Measurements from ENCODE around the gene DMRTC1.
"Not testable (repeated sequence)": the region's sequence is repeated elsewhere in the genome, so short reads cannot be mapped to it uniquely, and the experiment has no call there.

The DMRTC1 gene, protein sequence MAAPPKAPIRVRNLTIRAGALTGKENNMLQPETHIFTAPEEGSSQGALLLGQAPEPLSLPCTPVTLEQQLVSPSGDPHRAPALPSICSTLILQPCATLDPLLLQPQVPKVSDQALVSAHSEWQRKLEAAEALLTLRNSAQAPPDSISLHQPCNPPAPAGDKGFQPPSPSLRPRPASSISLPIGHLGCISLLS

DNA sequence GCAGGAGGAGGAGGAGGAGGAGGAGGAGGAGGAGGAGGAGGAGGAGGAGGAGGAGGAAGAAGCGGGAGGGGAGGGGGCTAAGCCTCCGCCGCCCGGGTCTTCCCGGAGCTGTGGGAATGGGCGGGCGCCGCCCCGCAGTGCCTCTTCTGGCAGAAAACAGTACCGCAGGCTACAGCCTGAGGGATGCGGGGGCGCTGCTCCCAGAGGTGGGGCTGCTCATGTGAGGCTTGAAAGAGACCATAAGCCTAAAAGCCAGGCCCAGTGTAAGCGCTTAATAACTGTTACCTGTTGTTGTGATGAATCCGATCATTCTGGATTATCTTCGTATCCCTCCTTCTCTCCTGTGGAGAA lies at the start of gene DMRTC1:
TSS of gene DMRTC1 (minus strand) at position 19 of the 351 bp plus-strand sequence. CDS start 68,143 bp downstream, outside the sequence.
- DNase-seq (ENCODE audit: low read depth in 2 of 2, low spot score in 1 of 2): not testable (repeated sequence)

DNA sequence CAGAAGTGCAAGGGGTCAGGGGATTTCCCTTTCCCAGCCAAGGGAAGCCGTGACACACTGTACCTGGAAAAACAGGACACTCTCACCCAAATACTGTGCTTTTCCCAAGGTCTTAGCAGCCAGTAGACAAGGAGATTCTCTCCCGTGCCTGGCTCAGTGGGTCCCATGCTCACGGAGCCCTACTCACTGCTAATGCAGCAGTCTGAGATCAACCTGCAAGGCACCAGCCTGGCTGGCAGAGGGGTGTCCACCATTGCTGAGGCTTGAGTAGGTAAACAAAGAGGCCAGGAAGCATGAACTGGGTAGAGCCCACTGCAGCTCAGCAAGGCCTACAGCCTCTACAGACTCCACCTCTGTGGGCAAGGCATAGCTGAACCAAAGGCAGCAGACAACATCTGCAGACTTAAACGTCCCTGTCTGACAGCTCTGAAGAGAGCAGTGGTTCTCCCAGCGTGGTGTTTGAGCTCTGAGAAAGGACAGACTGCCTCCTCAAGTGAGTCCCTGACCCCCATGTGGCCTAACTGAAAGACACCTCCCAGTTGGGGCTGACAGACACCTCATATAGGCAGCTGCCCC lies 37.3 kb upstream of the DMRTC1 start:
- DNase-seq (ENCODE audit: low read depth in 2 of 2, low spot score in 1 of 2): not testable (repeated sequence)

DNA sequence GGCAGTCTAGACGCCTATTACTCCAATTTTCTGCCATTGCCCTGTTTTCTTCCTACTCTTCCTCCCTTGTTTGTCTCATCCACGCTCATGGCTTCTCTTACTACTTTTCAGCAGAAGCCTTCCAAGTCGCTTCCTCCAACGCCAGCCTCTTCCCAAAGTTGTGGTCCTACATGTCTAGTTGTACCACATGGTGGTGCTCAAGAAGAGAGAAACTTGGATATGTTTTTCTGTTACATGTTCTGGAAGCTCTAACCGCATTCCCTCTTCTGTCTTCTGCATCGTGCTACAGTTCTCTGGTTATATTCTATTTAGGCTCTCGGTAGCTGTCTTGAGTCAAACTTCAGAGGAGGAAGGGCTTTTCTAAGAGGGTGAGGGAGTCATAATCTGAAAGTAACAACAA lies 31.2 kb upstream of the DMRTC1 start:
- DNase-seq (ENCODE audit: low read depth in 2 of 2, low spot score in 1 of 2): not testable (repeated sequence)

- not testable (repeated sequence) for DNase-seq (ENCODE audit: low read depth in 2 of 2, low spot score in 1 of 2)
Measured at GRCh38 chrX:72971859-72972258, 28.2 kb upstream of the DMRTC1 start.

GRCh38 chrX:72959971-72960370 lies 16.3 kb upstream of the DMRTC1 start:
- DNase-seq (ENCODE audit: low read depth in 2 of 2, low spot score in 1 of 2): not testable (repeated sequence)

- not testable (repeated sequence) for DNase-seq (ENCODE audit: low read depth in 2 of 2, low spot score in 1 of 2)
Measured at GRCh38 chrX:72943035-72943818, 410 bp downstream of the DMRTC1 start.

DNA sequence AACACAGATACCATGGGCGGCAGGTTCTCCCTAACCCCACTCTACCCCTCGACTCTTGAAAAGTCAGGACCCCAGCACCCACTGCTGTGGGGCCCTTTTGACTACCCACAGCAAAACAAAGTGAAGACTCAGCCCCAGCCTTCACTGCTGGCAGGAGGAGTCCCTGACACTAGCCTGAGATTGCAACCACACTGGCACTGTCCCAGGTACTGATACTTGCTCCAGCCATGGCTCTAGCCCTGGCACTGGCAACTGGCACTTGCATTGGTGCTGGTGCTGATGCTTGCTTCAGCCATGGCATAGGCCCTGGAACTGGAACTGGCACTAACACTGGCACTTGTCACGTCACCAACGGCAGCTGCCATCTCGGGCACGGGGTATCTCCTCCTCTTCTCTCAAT lies 1.4 kb downstream of the DMRTC1 start:
- not testable (repeated sequence) for DNase-seq (ENCODE audit: low read depth in 2 of 2, low spot score in 1 of 2)

GRCh38 chrX:72937906-72938305 lies 5.7 kb downstream of the DMRTC1 start, which contains the start of gene FAM236A:
Gene FAM236A (plus strand): TSS chrX:72938206. CDS start chrX:72938263, 57 bp downstream.
- not testable (repeated sequence) for DNase-seq (ENCODE audit: low read depth in 2 of 2, low spot score in 1 of 2)

DNA sequence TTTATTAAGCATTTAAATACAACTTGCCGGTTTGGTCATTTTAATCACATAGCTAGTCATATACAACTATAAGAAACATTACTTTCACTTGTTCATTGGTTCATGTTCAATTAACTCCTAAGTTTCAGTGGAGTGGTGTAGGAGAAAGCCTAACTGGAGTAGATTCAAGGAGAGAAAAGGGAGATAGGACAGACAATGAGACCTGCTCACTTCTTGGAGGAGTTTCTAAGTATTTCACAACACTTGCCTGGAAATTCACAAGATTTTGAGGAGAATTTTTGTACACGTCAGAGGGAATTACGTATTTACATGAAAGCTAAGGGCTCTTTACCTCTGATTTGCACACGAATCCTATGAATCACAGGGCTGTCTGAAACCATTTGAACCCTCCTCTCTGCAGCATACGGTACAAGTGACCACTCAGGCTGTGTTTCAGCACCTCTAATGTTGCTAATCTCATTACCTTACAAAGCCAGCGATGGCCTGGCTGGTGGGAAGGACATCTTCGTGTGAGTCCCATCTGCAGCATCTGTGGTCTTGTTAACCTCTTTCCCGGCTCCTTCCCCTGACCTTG lies 6.7 kb downstream of the DMRTC1 start:
- DNase-seq (ENCODE audit: low read depth in 2 of 2, low spot score in 1 of 2): not testable (repeated sequence)

DNA sequence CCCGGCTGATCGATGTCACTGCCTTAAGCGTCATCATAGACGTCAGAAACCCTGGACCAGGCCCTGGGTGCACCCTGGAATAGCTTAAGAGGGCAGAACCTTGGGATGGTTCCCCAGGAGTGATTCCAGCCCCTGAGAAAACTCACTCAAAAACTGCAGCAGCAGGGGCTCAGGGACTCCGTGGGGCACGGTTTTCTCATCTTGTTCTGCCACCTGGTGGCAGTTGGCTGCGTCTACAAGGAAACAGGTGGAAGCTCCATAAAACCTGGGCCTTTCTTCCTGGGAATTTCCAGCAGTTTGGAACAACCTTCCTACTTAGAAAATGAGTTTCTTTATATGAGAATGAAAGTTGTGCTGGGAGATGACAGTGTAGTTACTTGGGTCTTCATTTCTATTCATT lies 7.2 kb downstream of the DMRTC1 start:
- not testable (repeated sequence) for DNase-seq (ENCODE audit: low read depth in 2 of 2, low spot score in 1 of 2)

DNA sequence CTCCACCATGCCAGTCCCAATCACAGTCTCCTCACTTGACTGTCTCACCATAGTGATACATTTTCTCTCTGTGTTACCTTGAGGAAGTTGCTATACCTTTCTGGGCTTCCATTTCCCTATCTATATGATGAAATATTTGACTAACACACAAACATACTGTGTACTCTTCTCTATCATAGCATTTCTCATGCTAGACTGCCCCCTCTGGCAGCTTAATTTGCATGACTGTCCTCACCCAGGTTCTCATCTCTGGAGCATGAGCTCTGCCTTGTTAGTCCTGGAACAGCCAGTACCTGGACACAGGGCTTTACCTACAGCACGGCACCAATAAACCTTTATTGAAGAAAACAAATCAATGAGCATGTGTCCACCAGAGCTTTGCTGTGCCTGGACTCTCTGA lies 11.4 kb downstream of the DMRTC1 start:
- not testable (repeated sequence) for DNase-seq (ENCODE audit: low read depth in 2 of 2, low spot score in 1 of 2)

GRCh38 chrX:72916096-72916495 lies 27.5 kb downstream of the DMRTC1 start:
- DNase-seq (ENCODE audit: low read depth in 2 of 2, low spot score in 1 of 2): not testable (repeated sequence)

DNA sequence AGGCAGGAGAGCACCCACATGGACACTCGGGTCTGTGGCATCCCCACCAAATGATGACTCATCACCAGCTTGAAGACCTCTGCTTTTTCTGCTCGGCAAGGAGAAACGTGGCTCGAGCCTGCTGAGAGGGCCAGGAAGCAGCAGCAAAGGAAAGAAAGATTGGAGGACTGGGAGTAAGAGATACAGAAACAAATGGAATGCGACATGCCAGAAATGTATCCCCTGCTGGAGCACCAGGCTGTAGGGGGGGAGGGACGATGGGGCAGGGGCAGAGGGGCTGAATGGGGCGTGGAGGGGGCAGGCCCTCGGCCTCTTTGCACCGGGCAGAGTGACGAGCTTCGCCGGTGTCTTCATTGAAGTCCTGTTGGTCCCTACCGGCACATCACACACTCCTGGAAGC lies 31.3 kb downstream of the DMRTC1 start, which contains the start of gene FAM236C:
TSS of gene FAM236C (plus strand) at position 301 of the 400 bp plus-strand sequence. CDS start 100 bp downstream, outside the sequence.
- DNase-seq (ENCODE audit: low read depth in 2 of 2, low spot score in 1 of 2): not testable (repeated sequence)

GRCh38 chrX:72889740-72890139 lies 53.9 kb downstream of the DMRTC1 start:
- DNase-seq (ENCODE audit: low read depth in 2 of 2, low spot score in 1 of 2): not testable (repeated sequence)

DNA sequence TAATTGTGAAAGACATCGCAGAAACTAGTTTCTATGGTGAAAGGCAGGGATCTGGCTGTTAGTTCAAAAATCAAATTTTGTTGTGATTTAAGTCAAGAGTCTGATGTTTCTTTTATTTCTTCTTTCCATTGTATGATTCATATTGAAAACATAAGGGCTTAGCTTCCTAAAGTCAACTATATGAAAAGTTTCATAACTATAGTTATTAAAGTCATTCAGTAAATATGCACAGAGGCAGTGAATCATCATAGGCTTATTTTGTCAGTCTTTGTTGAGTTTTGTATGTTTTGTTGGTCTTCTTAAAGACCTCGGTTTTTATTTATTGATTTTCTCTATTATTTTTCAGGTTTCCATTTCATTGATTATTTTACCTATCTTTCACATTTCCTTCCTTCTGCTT lies 60.7 kb downstream of the DMRTC1 start:
- DNase-seq (ENCODE audit: low read depth in 2 of 2, low spot score in 1 of 2): not testable (repeated sequence)

DNA sequence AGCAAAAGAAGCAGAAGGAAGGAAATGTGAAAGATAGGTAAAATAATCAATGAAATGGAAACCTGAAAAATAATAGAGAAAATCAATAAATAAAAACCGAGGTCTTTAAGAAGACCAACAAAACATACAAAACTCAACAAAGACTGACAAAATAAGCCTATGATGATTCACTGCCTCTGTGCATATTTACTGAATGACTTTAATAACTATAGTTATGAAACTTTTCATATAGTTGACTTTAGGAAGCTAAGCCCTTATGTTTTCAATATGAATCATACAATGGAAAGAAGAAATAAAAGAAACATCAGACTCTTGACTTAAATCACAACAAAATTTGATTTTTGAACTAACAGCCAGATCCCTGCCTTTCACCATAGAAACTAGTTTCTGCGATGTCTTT lies 106.1 kb downstream of the DMRTC1 start:
- DNase-seq (ENCODE audit: low read depth in 2 of 2, low spot score in 1 of 2): not testable (repeated sequence)

GRCh38 chrX:72830701-72831100 lies 112.9 kb downstream of the DMRTC1 start:
- DNase-seq (ENCODE audit: low read depth in 2 of 2, low spot score in 1 of 2): not testable (repeated sequence)
